ENCODE measurements around the gene MALL.
"Not testable (repeated sequence)": the region's sequence is repeated elsewhere in the genome, so short reads cannot be mapped to it uniquely, and the experiment has no call there.

The MALL gene

GRCh38 chr2:110047225-110047624 lies 68.4 kb downstream of the MALL start:
- H3K4me3 ChIP-seq (ENCODE audit: low read length); DNase-seq (ENCODE audit: low read depth): not testable (repeated sequence)

GRCh38 chr2:110041941-110042660 lies 73.5 kb downstream of the MALL start:
- H3K4me3 ChIP-seq (ENCODE audit: low read length); DNase-seq (ENCODE audit: low read depth): not testable (repeated sequence)

- not testable (repeated sequence) for DNase-seq (ENCODE audit: low read depth); H3K4me3 ChIP-seq (ENCODE audit: low read length)
These were observed 78.3 kb downstream of the MALL start for GRCh38 chr2:110037336-110037735.

- not testable (repeated sequence) for DNase-seq (ENCODE audit: low read depth)
These were observed 80.2 kb downstream of the MALL start for GRCh38 chr2:110035384-110035783.

GRCh38 chr2:110034935-110035334 lies 80.7 kb downstream of the MALL start:
- not testable (repeated sequence) for H3K4me3 ChIP-seq (ENCODE audit: low read length); DNase-seq (ENCODE audit: low read depth)

More at GRCh38 chr2:110035384-110035783, 80.2 kb downstream of the MALL start:
- H3K4me3 ChIP-seq (ENCODE audit: low read length), result not testable (repeated sequence)

All from retinal pigment epithelial cell (primary cell).